ENCODE measurements around the gene UGGT1. TPM values are rescaled to one million over a fixed set of nuclear protein-coding genes. Genes with fewer than 3 reads are reported as not detected.

UGGT1 gene
- polyA plus RNA-seq, 1 donor (not counting 4 experiments of a cell fraction or from before 2014, with no cell fraction given), result 26.7 TPM

GRCh38 chr2:128219891-128220290, 128.9 kb downstream of the UGGT1 start:
- Histone ChIP-seq H3K79me2 (ENCODE audit: control insufficient read depth, insufficient read depth, low read length) (no peaks in the 10 kb centered on the region), H3K4me1 (ENCODE audit: control insufficient read depth, extremely low read depth, insufficient read depth, low read length) (no peaks in the 10 kb centered on the region), H4K20me1 (ENCODE audit: control insufficient read depth, extremely low read depth, insufficient read depth, low read length) (no peaks in the 10 kb centered on the region), H3K9ac (ENCODE audit: control insufficient read depth, extremely low read depth, insufficient read depth, low read length) (no peak overlapping the region), H3K36me3 (ENCODE audit: control insufficient read depth in 2 of 2, extremely low read depth in 1 of 2, insufficient read depth in 2 of 2, low read length in 2 of 2) (no peaks in the 10 kb centered on the region), H3K27ac (ENCODE audit: control insufficient read depth, insufficient read depth, low read length) (no peak overlapping the region), H3K4me3 (ENCODE audit: control insufficient read depth in 2 of 3, extremely low read depth in 1 of 3, insufficient read depth in 2 of 3, low read depth in 1 of 3, low read length in 3 of 3) (no peak overlapping the region), H3K9me3 (ENCODE audit: control insufficient read depth, low read depth, low read length) (no peaks in the 10 kb centered on the region), H3K27me3 (ENCODE audit: control insufficient read depth, extremely low read depth, insufficient read depth, low read length) (no peaks in the 10 kb centered on the region), H3K9me1 (ENCODE audit: control insufficient read depth, extremely low read depth, insufficient read depth, low read length) (no peaks in the 10 kb centered on the region), H2AFZ (ENCODE audit: control insufficient read depth, low read length) (no peak overlapping the region), H3K4me2 (ENCODE audit: control insufficient read depth, extremely low read depth, insufficient read depth, low read depth, low read length) (no peak overlapping the region)
- no peak for FAIRE-seq
- TF ChIP-seq EZH2 (IDR thresholded peaks at IDR 0.05; ENCODE audit: low read length), result no peak
- TF ChIP-seq, protein P1, sequence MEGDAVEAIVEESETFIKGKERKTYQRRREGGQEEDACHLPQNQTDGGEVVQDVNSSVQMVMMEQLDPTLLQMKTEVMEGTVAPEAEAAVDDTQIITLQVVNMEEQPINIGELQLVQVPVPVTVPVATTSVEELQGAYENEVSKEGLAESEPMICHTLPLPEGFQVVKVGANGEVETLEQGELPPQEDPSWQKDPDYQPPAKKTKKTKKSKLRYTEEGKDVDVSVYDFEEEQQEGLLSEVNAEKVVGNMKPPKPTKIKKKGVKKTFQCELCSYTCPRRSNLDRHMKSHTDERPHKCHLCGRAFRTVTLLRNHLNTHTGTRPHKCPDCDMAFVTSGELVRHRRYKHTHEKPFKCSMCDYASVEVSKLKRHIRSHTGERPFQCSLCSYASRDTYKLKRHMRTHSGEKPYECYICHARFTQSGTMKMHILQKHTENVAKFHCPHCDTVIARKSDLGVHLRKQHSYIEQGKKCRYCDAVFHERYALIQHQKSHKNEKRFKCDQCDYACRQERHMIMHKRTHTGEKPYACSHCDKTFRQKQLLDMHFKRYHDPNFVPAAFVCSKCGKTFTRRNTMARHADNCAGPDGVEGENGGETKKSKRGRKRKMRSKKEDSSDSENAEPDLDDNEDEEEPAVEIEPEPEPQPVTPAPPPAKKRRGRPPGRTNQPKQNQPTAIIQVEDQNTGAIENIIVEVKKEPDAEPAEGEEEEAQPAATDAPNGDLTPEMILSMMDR (optimal IDR thresholded peaks at IDR 0.05 in 1 of 3, IDR thresholded peaks at IDR 0.05 in 1 of 3, conservative IDR thresholded peaks at IDR 0.05 in 1 of 3; ENCODE audit: extremely low read depth in 1 of 3, insufficient read depth in 2 of 3, low read length in 3 of 3), result no peak
- dilution Hi-C loops (cut with MboI; ENCODE audit: extremely low pct_ligation_motif_present, low sequenced_read_pairs), result no loop called here
- no peak for DNase-seq (ENCODE audit: low read depth, low spot score)

- no peak for TF ChIP-seq EZH2 (IDR thresholded peaks at IDR 0.05; ENCODE audit: low read length)
- TF ChIP-seq, protein P1 (optimal IDR thresholded peaks at IDR 0.05 in 1 of 3, IDR thresholded peaks at IDR 0.05 in 1 of 3, conservative IDR thresholded peaks at IDR 0.05 in 1 of 3; ENCODE audit: extremely low read depth in 1 of 3, insufficient read depth in 2 of 3, low read length in 3 of 3), result no peak
- Histone ChIP-seq H3K4me2 (ENCODE audit: control insufficient read depth, extremely low read depth, insufficient read depth, low read depth, low read length) (no peak overlapping the region), H4K20me1 (ENCODE audit: control insufficient read depth, extremely low read depth, insufficient read depth, low read length) (no peaks in the 10 kb centered on the region), H3K27me3 (ENCODE audit: control insufficient read depth, extremely low read depth, insufficient read depth, low read length) (peaks cover 2% of the 10 kb centered on the region), H3K79me2 (ENCODE audit: control insufficient read depth, insufficient read depth, low read length) (no peaks in the 10 kb centered on the region), H3K9me3 (ENCODE audit: control insufficient read depth, low read depth, low read length) (no peaks in the 10 kb centered on the region), H3K27ac (ENCODE audit: control insufficient read depth, insufficient read depth, low read length) (no peak overlapping the region), H3K36me3 (ENCODE audit: control insufficient read depth in 2 of 2, extremely low read depth in 1 of 2, insufficient read depth in 2 of 2, low read length in 2 of 2) (no peaks in the 10 kb centered on the region), H3K4me1 (ENCODE audit: control insufficient read depth, extremely low read depth, insufficient read depth, low read length) (no peaks in the 10 kb centered on the region), H3K9ac (ENCODE audit: control insufficient read depth, extremely low read depth, insufficient read depth, low read length) (no peak overlapping the region), H3K9me1 (ENCODE audit: control insufficient read depth, extremely low read depth, insufficient read depth, low read length) (no peaks in the 10 kb centered on the region), H2AFZ (ENCODE audit: control insufficient read depth, low read length) (no peak overlapping the region), H3K4me3 (ENCODE audit: control insufficient read depth in 2 of 3, extremely low read depth in 1 of 3, insufficient read depth in 2 of 3, low read depth in 1 of 3, low read length in 3 of 3) (no peak overlapping the region)
- DNase-seq (ENCODE audit: low read depth, low spot score), result no peak
- FAIRE-seq, result no peak
- dilution Hi-C loops (cut with MboI; ENCODE audit: extremely low pct_ligation_motif_present, low sequenced_read_pairs), result no loop called here
Observed at GRCh38 chr2:128227862-128228261, 136.9 kb downstream of the UGGT1 start.

Measured in keratinocyte (primary cell).